Activated T-cell treated with anti-CD3 and anti-CD28 coated beads for 48 hours (primary cell): Measurements from ENCODE around the gene CRYGN.

Experiments used
- DNase-seq: peaks from one replicate; pipeline ENCODE4 v3.0.0-alpha.2; 2020; ENCODE audit warnings: low read depth

Gene CRYGN

DNA sequence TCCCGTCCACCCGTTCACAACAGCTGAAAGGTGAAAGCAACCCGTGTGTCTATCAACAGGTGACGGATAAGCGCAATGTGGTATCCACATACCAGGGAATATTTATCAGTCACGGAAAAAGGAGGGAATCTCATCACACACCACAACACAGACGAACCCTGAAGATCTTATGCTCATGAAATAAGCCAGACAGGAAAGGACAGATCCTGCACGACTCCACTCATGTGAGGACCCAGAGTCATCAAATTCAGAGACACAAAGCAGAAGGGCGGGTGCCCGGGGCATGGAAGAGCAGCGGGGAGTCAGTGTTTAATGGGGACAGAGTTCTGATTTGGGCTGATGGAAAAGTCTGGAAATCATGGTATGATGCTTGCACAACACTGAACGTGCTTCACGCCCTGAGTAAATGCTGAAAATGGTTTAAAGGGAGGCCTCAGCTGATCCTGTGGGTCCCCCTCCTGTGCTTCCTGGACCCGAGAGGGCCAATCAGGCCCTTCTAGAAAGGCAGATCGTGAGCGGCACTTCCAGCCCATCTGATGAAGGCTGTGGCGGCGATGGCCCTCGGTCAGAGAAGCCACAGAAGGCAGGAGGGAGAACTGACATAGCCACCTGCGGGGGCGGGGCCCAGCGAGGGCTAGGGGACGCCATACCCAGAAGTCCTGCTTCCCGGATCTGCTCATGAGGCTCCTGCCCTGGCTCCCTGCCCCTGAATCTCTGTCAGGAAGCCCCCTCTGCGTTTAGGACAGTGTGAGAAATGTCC, 49.2 kb downstream of the CRYGN start:
- DNase-seq, result no peak

GRCh38 chr7:151389768-151390597, 50.0 kb downstream of the CRYGN start:
- DNase-seq, result no peak

GRCh38 chr7:151389096-151389767, 50.7 kb downstream of the CRYGN start:
- DNase-seq, result no peak

- DNase-seq, result no peak
Measured at GRCh38 chr7:151388430-151388829, 51.5 kb downstream of the CRYGN start.

GRCh38 chr7:151388007-151388297, 52.0 kb downstream of the CRYGN start:
- no peak for DNase-seq

DNA sequence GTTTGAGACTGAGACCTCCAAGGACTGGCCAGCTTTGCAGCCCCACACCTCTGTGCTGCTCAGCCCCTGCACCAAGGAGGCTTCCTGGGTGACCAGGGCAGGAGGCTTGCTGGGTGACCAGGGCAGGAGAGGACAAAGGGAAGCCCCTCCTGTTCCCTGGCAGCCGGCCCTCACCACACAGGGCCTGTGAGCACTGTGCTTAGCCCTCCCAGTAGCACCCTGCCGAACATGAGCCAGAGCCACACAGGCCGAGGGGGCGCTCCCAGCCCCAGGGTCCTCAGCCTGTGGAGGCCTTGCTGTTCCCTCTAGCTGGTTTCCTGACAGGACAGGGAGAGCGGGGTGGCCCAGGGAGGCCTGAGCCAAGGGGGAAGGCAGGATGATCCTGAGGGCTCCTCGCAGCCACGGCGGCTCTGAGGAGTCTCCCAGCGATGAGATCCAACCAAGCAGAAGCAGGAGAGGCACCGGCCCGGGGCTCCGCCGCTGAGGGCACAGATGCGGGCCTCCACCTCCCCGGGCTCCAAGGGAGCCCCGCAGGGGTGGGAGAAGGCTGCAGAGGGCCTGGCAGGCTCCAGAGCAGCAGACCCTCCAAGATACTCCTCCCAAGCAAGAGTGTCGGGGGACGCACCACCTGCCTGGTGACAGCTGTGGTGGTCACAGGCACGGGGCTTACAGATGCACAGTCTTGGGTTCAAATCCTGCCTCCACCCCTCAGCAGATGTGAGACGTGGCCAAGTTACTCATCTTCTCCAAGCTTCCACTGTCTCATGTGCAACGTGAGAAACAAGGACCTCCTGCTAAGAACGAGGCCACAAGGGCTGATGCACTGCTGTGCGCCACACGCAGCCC, 52.6 kb downstream of the CRYGN start:
- DNase-seq, result no peak

DNA sequence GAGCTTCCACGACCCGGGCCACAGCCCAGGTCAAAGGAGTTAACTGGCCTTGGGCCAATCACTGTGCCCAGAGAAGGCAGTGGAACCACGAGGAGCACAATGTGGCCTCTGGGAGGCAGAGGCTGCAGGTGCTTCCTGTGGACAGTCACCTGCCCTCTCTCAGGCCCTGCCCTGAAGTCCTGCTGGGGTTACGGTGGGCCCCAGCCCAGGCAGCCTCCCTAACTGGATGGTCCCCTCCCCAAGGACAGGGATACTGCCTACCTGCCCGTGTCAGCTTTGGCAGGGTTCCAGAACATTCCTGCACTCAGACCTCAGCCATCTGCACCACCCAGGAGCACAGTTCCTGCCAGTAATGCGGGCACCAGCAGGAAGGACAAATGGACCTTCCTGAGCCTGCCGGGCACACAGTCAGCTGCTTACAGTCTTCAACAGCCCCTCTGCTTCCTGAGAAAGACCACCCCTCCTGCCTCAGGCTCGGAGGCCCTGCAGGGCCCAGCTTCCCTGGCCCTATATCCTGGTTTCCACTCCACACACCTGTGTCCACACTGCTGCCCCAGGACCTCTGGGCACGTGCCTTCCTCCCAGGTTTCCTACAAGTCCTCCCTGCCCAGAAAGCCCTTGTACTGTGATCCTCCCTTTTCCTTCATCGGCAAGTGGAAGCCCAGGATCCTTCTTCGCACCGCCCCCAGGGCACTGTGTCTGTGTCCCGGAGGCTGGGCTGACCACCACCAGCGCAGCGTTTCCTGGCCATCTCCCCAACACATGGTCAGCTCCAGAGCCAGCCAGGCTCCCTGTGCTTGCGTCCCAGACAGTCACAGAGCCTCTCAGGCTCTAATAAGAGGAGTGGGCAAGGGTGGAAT, 53.4 kb downstream of the CRYGN start:
- DNase-seq, result no peak

DNA sequence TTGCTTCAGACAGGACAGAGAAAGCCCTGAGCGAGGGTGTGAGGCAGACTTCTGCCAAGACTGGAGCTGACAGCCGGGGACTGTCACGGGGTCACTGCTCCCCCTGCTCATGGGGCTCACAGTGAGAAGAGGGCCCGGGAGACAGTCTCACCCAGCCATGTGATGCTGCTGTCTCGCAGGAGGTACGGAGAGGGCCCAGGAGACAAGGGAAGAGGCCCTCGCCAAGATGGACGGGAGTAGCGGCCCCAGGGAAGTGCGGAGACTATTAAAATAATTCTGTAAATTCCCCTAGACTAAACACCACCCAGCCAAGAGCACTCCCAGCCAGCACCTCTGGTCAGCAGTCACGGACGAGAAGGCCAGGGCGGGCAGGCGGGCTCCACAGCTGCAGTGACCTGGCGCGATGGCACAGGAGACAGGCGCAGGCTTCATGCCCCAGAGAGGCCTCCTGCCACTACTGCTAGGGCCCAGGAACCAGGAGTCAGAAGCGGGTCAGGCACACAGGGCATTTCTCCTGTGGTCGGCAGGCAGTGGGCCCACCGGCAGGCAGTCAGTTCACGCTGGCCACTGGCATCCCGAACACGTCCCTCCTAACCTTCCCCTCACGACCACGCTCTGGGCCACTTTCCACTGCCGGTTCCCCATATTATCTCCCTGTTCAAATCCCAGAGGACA, 54.2 kb downstream of the CRYGN start:
- no peak for DNase-seq

DNA sequence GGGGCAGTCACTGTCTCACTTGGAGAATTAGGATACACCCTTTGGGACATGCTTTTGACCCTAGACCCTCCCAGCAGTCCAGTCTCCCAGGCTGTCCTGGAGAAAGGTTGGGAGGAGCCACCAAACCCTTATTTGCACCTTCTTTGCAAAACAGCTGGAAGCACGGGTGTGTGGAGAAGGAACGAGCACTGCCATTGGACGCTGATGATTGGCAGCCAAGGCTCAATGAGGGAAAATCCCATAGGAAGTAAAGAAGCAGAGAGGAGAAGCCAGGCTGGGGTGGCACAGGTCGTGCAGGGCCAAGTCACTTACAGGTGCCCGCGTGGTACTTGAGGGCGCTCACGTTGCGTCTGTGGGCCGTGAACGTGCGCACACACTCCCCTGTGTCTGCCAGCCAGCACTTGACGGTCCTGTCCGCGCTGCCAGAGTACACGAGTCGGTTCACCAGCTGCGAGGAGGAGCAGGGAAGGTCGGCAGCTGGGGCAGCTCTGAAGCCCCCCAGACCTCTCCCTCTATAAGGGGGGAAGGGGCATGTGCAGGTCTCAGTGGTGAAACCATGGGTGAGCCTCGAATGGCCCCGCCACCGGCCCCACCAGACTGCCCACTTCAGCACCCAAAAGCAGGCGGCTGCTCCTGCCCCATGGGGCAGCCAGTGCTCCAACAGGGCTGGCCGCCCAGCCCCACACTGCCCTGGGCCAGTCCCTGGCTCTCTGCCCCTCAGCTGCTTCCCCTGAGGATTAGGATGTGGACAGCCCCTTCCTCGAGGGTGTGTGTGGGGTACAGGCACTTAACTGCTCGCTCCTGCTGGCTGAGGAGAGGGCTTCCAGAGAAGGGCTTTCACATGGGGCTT, 54.9 kb downstream of the CRYGN start:
- DNase-seq, result no peak

DNA sequence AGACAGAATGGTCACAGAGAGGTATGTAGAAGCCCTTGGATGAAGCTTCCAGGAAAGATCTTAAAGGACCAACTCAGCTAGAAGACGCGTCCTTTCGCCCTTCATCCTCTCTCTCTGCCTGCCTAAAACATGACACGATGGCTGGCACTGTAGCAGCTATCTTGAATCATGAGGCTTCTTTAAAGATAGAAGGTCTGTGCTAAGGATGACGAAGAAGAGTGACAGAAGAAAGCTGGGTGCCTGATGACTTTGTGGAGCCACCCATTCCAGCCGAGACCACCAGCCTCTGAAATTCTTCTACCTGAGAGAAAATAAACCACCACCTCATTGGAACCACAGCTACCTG, 55.6 kb downstream of the CRYGN start:
- DNase-seq, result no peak

- no peak for DNase-seq
Measured at GRCh38 chr7:151383638-151384351, 56.1 kb downstream of the CRYGN start.

DNA sequence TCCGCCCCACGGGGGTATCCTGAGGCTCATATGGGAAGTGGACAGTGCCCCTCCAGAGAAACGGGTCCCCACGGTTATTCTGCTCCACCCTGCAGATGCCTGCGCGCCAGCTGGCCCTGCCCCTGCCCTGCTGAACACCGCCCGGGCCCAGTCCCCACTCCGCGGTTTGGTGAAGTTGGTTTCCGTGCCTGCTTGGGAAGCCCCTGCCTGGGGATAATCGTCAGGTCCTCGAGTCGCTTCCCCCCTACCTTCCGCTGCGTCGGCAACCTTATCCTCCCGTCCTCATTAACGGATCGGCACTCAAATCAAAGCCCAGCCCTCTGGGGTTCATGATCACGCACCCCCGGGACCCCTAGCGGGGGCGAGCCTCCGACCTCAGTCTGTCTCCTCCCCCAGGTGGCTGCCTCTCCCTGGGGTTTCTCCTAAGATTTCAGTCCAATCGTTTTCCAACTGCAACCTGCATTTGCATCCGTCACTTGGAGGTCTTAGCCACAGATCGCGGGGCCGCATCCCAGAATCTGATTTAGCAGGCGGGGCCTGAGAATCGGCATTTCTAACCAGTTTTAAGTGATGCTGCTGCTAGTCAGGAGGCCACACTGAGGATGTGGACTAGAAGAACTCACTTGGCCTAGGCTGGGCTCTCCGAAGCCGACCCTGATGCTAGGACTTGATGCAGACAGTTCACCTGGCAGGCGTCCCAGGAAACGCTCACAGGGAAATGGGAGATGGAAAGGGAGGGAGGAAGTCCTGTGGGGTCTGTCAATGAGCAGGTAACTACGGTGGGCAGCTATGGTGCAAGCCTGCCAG, 57.7 kb downstream of the CRYGN start:
- no peak for DNase-seq

DNA sequence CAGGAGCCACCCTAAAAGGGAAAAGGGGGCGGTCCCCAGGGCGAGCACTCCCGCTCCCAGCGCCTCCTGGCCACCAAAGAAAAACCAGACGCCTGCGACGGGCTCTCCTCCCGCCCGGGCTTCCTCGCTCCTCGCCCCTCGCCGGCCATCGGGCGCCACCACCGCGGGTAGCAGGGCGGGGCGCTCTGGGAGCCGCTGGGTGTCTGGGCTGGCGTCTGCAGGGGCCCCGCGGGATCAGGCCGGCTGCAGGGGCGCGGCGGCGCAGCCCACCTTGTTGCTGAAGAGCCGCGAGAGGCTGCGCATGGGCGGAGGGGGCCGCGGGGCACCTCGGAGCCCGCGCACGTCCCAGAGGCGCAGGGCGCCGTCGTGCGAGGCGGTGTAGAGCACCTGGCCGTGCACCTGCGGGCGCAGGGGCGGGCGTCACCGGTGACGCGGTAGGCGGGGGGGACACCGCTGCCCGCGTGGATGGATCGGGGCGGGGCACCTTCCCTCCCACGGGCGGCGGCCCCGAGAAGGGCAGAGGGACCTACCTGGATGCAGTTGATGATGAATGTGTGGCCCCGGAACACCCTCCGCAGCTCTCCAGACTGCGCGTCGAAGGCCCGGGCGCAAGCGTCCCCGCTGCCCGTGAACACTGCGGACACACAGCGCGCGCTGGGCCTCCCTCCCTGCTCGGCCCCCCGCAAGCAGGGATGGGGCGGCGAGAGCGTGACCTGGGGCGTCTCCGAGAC, 58.4 kb downstream of the CRYGN start:
- DNase-seq, result peak; percentile 12

DNA sequence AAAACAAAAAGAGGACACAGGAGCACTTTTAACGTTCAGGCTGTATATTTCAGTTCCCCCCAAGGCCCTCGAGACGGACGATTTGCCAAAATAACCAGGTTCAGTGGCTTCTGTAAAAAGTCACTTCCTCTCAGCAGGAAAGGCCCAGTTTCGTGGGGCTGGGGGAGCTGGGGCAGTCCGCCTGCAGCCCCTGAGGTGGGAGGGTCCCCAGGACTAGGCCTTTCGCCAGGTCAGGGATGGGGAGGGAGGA, 58.9 kb downstream of the CRYGN start:
- DNase-seq, result no peak

DNA sequence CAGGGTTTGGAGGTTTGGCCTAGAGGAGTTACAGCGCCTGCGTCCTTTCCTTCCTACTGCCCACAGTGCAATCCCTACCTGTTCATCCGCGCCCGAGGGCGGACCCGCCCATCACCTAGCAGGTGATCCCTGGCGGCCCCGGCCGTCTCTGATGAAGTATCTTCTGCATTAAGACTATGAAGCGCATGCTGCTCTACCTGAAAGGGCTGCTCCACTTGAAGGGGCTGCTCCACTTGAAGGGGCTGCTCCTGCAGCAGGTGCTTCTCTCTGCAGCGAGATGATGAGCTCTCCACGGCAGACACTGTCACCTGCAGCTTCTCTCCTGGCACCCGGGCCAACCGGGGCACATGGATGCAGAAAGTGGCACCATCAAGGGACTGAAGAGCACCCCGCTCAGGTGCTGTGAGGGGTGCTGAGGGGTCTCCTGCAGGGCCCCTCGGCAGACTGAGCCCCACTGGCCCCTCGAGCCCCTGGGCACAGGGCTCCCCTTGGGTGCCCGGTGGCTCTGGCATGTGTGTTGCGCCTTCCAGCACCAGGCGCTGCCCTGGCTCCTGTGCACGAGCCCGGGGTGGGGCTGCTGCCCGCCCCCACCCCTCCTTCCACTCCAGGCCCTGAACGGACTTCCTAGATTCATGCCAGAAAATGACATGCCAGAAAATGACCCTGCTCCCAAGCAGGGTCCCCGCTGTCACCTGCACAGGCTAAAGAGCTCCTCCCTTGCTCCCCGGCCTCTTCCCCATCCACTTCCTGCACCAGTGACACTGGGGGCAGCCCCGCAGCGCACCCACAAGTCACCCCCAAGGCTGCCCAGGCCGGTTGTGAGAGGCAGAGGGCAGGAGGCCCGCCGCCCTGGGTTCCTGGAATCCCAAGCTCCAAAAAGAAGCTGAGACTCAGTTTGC, 59.5 kb downstream of the CRYGN start:
- no peak for DNase-seq

DNA sequence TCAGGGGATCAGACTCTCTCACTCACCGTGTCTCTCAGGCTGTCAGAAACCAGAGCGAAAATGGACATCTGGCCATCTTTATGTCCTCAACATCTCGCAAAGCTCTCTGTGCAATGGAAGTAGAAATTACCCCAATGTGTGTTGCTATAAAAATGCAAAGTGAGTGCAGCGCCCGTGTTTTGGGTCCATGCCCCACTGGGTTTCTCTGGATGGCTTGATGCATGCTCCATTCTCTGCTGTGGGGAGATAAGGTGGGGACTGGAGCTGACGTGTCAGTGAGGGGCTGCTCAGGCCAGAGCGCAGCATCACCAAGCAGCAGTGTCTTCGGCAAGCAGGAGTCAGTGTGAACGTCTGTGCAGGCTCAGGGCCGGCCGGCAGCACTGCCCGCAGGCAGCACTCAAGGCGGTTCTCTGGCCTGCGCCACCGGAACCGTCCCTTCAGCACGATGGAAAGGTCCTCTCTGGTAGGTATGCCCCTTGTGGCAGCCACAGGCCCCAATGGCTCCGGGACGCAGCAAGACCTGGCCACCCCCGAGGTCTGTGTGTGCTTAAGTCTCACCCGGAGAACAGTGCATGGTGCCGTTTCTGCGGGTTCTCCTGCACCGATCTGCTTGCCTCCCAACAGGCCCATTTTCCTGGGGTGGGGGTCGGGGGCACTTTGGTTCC, 60.3 kb downstream of the CRYGN start:
- no peak for DNase-seq
